Gastrocnemius medialis (tissue), 4 donors: Measurements from ENCODE around the gene ATAD3C.

ENCODE experiments used
- CTCF ChIP-seq, 5 experiments: fragments of 450-650 bp in 3 of 5; fragments of 200-600 bp in 2 of 5; sonication (generic) in 2 of 5; IDR thresholded peaks in 4 of 5; conservative IDR thresholded peaks in 1 of 5; 1 replicate in 4 of 5; 2 replicates in 1 of 5; pipeline ENCODE4 v1.5.1; 2016 to 2019; ENCODE audit warnings: antibody characterized with exemption in 5 of 5, mild to moderate bottlenecking in 3 of 5, moderate library complexity in 3 of 5
- POLR2A ChIP-seq, 2 donors: fragments of 450-650 bp; IDR thresholded peaks; one replicate each; pipeline ENCODE4 v1.6.1; 2017; ENCODE audit warnings: antibody characterized with exemption in 2 of 2, mild to moderate bottlenecking in 2 of 2, moderate library complexity in 2 of 2

- TF ChIP-seq CTCF (IDR thresholded peaks at IDR 0.05 in 4 of 5, conservative IDR thresholded peaks at IDR 0.05 in 1 of 5) (no peak), POLR2A (IDR thresholded peaks at IDR 0.05) (no peak)
Observed at GRCh38 chr1:1426496-1427105, 22.9 kb upstream of the ATAD3C start.
